ENCODE measurements around the gene KDM2A.

Gene KDM2A

DNA sequence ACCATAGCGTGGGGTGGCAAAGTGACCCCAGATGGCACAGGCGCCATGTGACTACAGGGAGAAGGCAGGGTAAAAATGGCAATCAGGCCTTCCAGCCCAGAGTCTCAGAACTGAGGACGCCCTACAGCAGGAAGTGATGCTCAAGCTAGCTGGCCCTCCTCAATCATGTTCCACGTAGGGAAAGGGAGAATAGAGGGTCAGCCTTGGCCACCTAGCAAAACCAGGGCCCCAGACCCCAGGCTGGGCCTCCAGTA lies 169.1 kb downstream of the KDM2A start:
- DNase-seq = no peak

DNA sequence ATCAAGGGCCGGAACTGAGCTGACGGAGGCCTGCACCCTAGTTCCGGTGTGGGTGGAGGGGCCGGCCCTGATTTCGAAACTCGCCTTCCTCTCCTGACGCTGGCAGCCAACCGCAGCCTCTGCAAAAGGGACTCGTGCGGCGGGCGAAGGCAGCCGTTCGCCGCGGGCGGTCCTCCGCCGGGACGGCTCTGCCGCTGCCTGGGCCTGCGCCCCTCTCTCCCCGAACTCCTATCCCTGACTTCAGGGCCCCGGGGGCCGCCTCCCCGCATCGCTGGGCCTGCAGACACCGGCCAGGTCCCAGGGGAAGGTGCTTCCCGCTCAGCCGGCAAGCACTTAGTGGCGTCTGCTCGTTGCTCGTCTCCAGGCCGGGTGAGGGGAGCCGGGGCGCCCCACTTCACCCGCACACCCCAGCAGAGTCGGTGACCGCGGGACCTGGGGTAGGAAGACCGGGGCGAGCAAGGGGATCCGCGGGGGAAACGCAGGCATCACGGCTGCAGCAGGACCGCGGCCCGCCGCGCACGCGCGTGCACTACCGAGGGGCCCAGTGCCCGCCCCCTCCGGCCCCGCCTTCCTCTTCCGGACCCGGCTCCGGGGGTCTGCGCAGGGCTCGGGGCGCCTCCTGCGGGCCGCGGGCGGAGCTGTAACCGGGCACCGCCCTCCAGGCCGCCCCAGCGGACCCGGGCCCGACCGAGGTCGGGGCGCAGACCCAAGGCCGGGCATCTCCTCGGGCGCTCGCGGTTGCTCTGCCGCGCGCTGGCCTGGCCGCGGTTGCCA lies 169.6 kb downstream of the KDM2A start:
- peak; percentile 64 for DNase-seq

DNA sequence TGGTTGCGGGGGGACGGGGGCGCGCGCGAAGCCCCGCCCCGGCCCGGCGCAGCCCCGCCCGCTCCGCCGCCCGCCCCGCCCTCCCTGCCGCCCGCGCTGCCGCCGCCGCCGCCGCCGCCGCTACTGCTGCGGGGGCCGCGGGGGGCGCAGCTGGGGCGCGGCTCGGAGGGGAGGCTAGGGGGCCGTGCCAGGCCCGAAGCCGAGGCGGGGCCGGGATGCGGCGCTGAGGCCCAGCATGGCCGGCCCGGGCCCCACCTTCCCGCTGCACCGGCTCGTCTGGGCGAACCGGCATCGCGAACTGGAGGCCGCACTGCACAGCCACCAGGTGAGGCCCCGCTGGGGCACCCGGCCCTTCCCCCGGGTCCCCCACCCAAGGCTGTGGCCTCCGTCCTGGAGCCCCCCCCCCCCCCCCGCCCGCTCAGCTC lies 170.2 kb downstream of the KDM2A start, which contains the start of gene ANKRD13D:
ANKRD13D (plus strand) TSS at position 78 of the 425 bp plus-strand sequence; CDS start at position 236, 158 bp downstream.
- peak; percentile 41 for DNase-seq

GRCh38 chr11:67289651-67290479 lies 170.8 kb downstream of the KDM2A start:
- no peak for DNase-seq

DNA sequence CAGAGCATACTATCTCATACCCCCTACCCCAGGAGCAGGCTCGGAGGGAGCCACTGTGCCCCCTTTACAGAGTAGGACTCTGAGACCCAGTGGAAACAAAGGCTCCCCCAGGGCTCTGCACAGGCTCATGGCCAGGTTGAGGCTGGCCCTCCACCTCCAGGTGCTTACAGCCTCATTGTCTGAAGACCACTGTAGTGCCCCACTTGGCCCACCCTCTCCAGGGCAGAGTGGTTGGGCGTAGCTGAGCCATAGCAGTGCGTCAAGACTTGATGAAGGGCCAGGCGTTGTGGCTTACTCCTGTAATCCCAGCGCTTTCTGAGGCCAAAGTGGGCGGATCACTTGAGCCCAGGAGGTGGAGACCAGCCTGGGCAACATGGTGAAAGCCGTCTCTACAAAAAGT lies 171.7 kb downstream of the KDM2A start:
- no peak for DNase-seq

DNA sequence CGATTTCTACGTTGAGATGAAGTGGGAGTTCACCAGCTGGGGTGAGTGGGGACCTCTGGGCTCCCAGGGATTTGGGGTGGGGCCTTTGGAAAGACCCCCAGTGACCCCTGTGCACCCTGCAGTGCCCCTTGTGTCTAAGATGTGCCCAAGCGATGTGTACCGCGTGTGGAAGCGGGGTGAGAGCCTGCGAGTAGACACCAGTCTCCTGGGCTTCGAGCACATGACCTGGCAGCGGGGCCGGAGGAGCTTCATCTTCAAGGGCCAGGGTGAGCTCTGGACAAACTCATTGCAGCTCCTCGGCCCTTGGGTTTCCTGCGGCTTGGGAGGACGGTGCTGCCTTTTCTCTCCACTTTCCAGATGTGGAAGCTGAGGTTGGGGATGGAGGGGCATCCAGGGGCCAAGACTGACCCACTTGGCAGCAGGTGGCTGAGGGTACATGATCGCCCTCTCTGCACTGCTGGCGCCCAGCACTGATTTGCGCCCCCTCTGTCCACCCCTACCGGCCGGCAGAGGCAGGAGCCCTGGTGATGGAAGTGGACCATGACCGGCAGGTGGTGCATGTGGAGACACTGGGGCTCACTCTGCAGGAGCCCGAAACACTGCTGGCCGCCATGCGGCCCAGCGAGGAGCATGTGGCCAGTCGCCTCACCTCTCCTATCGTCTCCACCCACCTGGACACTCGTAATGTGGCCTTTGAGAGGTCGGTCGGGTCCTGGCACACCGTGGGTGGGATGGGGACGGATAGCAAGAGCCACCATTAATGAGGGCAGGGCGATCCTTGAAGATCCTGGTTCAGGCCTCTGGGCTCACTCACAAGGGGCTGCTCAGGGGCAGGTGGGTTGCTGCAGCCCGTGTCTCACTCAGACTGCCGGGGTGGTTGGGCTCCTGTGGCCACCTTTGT lies 172.7 kb downstream of the KDM2A start:
- no peak for DNase-seq

DNA sequence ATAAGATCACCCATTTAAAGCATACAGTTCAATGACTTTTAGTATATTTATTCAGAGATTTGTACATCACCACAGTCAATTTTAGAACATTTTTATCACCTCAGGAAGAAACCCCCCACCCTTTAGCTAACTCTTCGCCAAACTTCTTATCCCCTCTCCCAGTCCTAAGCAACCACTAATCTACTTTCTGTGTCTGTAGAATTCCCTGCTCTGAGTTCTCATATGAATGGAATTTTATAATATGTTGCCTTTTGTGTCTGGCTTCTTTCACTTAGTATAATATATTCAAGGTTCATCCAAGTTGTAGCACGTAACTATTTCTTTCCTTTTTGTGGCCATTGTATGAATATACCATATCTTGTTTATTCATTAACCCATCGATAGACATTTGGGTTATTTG lies 173.6 kb downstream of the KDM2A start:
- DNase-seq = no peak

DNA sequence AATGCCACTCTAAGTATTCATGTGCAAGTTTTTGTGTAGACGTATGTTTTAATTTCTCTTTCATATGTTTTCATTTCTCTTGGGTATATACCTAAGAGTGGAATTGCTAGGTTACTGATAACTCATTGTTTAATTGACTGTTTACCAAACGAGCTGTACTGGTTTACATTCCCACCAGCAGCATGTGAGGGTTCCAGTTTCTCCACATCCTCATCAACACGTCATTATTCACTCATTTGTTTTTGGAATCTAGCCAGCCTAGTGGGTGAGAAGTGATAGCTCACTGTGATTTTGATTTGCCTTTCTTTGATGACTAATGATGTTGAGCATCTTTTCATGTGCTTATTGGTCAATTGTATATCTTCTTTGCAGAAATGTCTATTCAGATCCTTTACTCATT lies 174.0 kb downstream of the KDM2A start:
- no peak for DNase-seq

DNA sequence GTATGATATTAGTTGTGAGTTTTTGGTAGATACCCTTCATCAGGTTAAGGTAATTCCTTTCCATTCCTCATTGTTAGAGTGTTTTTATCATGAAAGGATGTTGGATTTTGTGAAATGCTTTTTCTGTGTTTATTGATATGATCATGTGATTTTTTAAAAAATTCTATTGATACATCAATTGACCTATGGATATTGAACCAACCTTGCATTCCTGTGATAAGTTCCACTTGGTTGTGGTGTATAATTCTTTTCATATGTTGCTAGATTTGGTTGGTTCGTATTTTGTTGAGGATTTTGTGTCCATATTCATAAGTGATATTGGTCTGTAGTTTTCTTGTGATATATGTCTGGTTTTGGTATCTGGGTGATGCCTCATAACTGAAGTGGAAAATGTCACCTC lies 176.8 kb downstream of the KDM2A start:
- DNase-seq = no peak

DNA sequence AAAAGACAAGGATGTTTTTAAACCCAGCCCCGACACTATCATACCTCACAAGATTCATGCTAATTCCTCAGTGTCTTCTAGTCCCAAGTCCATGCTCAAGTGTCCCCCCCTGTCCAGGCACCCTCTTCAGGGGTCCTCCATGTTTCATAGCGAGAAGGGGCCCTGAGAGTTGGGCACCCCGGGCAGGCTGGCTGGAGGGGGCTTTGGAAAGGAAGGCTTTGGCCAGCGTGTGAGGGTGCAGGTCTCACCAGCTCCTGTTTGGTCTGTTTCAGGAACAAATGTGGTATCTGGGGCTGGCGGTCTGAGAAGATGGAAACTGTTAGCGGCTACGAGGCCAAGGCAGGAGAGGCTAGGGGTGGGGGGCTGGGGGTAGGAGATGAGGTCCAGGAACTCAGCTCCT lies 179.7 kb downstream of the KDM2A start:
- DNase-seq = no peak

DNA sequence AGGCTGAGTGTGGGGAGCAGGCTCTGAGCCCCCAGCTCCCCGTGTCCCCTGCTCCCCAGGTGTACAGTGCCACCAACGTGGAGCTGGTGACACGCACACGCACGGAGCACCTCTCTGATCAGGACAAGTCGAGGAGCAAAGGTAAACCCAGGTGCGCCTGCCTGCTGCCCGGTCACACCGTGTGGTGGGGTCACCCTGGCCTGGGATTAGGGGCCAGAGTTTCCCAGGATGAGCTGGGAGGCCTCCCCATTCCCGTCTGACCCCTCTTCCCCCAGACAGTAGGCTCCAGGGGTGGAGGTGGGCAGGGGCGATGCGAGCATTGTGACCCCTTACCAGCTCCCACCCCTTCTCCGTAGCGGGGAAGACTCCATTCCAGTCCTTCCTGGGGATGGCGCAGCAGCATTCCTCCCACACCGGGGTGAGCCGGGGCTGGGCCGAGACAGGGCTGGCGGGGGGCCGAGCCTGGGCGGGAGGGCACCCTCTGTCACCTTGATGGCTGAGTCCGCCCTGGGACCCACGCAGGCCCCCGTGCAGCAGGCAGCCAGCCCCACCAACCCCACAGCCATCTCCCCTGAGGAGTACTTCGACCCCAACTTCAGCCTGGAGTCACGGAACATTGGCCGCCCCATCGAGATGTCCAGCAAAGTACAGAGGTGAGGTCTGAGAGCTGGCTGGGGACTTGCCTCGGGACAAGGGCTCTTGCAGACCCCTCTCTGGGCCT lies 180.6 kb downstream of the KDM2A start:
- DNase-seq = no peak

DNA sequence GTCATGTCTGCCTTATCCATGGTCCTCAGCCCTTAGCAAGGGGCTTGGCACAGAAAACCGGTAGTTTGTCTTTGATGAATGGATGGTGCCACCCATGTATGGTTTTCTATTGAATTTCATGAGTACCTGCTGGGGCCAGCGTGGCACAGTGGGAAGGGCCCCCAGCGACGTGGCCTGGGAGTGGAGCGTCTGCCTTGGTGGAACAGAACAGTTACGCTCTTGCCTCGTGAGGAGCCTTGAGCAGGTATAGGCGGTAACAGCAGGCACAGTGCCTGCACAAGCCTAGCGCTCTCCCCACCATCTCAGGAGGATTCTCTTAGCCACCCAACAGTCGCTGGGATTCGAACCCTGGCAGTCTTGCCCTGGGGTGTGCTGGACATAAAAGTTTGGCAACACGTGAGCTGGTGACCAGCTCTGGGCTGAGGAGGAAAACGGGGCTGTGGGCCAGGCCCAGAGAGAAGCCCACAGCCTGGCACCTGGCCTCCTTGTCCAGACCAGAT lies 181.2 kb downstream of the KDM2A start:
- no peak for DNase-seq

- DNase-seq = no peak
These were observed 181.8 kb downstream of the KDM2A start for GRCh38 chr11:67300756-67301312.

DNA sequence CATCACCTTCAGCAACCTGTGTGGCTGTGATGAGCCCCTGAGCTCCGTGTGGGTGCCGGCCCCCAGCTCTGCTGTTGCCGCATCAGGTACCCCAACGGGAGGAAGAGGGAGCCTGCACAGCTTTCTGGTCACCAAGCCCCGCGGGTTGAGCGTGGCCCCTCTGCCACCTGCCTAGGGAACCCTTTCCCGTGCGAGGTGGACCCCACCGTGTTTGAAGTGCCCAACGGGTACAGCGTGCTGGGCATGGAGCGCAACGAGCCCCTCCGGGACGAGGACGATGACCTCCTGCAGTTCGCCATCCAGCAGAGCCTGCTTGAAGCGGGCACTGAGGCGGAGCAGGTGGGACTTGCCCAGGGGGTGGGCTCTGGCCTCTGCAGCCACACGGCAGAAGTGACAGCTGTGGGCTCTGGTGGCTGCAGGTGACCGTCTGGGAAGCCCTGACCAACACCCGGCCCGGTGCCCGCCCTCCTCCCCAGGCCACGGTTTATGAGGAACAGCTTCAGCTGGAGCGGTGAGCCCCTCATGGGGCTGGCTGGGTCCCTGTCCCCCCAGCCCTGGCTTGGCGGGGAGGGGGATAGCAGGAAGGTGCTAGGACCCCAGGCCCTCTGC lies 182.4 kb downstream of the KDM2A start:
- no peak for DNase-seq

DNA sequence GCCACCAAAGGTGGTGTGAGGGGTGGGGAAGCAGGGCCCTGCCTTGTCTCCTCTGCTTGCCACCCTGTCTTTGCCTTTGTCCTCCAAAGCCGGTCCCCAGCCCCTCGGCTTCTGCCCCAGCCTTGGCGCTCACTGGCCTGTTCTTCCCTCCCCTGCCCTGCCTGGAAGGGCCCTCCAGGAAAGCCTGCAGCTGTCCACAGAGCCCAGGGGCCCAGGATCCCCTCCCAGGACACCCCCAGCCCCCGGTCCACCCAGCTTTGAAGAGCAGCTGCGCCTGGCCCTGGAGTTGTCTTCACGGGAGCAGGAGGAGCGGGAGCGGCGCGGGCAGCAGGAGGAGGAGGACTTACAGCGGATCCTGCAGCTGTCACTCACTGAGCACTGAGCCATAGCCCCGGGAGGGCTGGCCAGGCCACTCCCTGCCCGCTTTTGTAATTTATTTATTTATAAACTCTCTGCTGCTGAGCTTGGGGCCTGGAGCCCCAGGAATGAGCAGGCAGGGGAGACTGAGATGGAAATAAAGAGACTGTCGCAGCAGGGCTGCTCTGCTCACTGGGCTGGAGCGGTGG lies 183.0 kb downstream of the KDM2A start:
- DNase-seq = peak; percentile 19

DNA sequence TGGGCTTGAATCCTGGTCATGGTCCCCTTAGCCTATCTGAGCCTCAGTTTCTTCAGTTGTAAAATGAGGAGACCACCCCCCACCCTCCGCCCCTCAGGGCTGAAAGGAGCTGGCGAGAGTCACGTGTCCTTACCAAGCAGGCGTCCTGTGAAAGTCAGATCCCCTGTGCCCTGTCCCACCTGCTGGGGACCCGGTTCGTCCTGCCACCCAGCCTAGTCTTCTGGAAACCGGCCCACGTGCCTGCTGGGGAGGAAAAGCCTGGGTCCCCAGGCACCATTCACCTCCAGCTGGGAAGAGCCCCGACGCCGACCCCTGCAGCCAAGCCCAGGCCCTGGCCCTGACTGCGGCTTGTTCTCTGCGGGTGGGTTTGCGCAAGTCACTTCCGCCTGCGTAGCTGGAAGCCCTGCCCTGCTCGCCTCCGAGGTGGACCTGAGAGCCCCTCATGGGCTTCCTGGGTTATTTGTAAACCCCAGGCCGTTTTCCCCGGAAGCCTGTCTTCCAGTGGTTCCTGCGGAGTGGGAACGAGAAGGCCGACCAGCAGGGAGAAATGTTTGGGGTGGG lies 183.6 kb downstream of the KDM2A start:
- DNase-seq = no peak

GRCh38 chr11:67303132-67303834 lies 184.2 kb downstream of the KDM2A start, which contains the start of gene SSH3:
SSH3 (plus strand) TSS chr11:67303530; CDS start chr11:67303626, 96 bp downstream.
- DNase-seq = no peak

DNA sequence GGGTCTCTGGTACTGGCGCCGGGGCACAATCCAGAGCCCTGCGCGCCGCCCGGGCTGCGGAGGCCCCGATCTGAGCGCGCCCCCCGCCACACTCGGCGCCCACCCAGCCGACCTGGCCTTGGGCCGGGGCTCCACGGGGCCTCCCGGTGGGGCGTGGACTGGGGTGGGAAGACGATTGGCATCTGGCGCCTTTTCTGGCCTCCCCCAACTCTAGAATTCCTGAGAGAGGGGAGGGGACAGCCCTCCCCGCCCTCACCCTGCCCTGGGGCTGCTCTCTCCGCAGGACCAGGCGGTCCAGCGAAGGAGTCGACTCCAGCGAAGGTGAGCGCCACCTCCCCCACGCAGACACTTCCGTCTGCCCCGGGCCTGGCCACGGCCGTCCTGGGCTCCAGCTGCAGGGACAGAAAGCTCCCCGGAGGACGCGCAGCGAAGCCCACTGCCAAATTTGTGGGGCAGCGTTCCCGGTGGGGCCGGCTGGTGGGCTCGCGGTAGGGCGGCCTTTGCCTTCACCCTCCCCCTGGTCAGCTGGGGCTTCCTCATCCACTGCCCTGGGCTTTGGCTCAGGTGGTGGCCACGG lies 184.9 kb downstream of the KDM2A start:
- no peak for DNase-seq

- no peak for DNase-seq
These were observed 185.5 kb downstream of the KDM2A start for GRCh38 chr11:67304511-67305113.

All from NCI-H2107 (cell line).